AG08396 (cell line): Measurements from ENCODE around the gene INTS11.
A peak's percentile ranks its signal among the peaks of the same experiment; 100 is the strongest.
"Not testable (repeated sequence)": the region's sequence is repeated elsewhere in the genome, so short reads cannot be mapped to it uniquely, and the experiment has no call there.

Source experiments
- DNase-seq: peaks from one replicate; pipeline ENCODE4 v3.0.0; 2012; ENCODE audit warnings: low spot score, mixed read lengths

The INTS11 gene

GRCh38 chr1:1329304-1330210, 5.1 kb upstream of the INTS11 start:
- no peak for DNase-seq

DNA sequence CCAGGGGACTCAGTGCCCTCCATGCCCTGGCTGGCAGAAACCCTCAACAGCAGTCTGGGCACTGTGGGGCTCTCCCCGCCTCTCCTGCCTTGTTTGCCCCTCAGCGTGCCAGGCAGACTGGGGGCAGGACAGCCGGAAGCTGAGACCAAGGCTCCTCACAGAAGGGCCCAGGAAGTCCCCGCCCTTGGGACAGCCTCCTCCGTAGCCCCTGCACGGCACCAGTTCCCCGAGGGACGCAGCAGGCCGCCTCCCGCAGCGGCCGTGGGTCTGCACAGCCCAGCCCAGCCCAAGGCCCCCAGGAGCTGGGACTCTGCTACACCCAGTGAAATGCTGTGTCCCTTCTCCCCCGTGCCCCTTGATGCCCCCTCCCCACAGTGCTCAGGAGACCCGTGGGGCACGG, 3.8 kb upstream of the INTS11 start:
- no peak for DNase-seq

DNA sequence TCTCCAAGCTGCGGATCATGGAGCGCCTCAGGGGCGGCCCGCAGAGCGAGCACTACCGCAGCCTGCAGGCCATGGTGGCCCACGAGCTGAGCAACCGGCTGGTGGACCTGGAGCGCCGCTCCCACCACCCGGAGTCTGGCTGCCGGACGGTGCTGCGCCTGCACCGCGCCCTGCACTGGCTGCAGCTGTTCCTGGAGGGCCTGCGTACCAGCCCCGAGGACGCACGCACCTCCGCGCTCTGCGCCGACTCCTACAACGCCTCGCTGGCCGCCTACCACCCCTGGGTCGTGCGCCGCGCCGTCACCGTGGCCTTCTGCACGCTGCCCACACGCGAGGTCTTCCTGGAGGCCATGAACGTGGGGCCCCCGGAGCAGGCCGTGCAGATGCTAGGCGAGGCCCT, 2.8 kb upstream of the INTS11 start:
- no peak for DNase-seq

- DNase-seq, result no peak
Measured at GRCh38 chr1:1326075-1326605, 1.7 kb upstream of the INTS11 start.

DNA sequence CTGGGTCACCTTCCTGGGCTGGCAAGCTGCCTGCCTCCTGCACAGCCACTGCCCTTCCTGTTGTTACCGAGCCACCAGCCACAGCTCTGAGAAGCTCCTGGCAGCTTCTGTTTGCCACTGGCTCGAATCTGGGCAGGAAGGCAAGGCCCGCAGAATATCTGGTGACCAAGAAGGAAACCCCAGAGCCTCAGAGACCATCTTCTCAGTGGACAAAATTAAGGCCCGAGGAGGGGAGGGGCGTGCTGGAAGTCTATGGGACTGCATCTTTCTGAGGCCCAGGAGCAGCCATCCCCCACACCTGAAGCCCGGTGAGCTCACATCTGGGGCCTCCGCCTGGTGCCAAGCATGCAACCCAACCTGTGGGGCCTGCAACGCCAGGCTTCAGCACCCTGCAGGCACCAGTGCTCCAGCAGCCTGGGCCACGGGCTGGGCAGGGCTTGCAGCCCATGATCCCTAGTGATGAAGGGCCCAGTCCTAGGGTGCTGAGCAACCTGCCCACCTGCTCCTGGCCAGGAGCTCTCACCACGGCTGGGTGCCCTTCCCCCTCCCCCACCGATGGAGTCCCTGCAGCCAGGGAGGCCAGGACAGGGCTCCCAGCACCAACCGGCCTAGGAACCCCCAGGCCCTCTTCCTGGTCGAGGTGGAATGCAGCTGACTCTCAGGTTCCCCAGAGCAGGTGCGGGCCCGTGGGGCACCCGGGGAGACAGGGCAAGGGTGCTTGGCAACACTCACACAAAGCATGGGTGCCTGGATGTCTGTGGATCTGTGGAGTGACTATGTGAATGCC, 1.0 kb upstream of the INTS11 start:
- DNase-seq, result no peak

- DNase-seq, result peak; percentile 67
Measured at GRCh38 chr1:1324084-1324523, 356 bp downstream of the INTS11 start.

DNA sequence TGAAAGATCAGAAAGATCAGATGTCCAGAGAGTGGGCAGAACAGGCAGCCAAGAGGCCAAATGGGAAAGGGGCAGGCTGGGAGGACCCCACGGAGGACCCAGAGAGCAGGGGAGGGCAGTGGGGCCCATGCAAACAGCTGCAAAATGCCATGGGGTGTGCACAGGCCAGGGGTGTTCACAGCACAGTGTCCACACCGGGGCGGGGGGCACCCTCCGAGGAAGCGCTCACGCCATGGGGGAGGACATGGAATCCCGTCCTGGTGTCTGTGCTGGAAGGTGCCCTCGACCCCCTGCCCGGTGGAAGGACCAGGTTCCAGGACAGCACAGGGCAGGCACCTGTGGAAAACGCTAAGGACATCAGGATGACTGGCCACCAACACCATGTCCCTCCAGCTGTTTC, 1.5 kb downstream of the INTS11 start:
- DNase-seq, result no peak

DNA sequence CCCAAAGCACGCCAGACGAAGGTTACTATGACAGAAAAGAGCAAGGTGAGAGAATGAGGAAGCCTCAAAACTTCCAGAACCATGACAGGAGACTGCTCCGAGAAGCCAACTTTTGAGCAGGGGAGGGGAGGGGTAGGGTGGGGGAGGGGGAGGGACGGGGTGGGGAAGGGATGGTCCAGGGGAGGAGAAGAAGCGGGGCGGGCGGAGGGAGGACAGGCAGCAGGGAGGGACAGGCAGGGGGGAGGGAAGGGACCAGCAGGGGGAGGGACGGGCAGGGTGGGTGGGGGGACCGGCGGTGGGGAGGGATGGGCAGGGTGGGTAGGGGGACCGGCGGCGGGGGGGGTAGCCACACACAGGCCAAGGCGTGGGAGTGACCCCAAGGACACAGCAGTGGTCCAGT, 2.0 kb downstream of the INTS11 start:
- no peak for DNase-seq

DNA sequence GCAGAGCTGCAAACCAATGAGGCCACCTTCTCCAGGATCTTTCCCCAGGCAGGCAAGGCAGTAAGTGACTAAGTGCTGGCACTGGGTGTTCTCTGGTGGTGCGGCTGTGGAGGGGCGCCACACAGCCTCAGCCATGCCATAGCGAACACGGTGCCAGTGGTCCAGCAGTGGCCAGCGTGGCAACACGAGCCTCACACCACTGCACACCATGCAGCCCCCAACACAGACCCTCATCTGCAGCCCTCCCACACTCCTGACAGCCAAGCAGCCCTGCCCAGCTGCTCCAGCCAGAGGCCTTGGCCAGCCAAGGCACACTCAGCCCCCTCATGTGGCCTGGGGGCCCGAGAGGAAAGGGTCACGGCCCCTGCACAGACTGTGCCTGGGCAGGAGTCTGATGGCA, 3.0 kb downstream of the INTS11 start:
- DNase-seq, result no peak

DNA sequence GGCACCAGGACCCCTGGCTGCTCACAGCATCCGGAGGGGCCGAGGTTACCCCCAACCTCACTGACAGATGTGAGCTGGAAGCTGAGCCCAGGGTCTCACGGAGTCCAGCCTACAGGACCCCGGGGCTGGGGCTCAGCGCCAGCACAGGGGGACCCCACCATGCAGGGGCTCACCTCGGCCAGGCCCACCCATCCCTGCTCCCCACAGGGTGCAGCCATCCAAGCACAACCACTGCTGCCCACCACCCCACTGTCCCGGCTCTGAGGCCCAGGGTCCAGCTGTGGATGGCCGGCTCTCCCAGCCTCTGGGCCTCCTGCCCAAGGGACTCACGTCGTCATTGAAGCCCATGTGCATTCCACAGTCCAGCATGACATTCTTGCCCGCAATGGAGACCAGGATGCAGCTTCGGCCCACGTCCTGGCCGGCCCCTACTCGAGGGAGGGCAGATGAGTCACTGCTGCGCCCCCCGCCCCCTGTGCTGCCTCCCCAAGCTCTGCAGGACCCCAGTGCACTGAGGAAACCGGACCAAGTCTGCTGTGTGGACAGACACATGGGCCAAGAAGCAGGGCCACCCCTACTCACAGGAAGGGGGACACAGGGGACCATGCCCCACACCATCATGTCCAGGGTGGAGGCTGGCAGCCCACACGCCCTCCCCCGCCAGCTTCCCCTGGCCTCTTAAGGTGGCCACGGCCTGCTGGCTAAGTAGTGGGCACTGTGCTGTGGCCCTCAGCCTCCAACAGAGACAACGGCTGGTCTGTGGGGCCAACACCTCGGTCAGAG, 3.6 kb downstream of the INTS11 start:
- DNase-seq, result peak; percentile 66

- DNase-seq, result no peak
Measured at GRCh38 chr1:1319646-1319941, 4.9 kb downstream of the INTS11 start.

DNA sequence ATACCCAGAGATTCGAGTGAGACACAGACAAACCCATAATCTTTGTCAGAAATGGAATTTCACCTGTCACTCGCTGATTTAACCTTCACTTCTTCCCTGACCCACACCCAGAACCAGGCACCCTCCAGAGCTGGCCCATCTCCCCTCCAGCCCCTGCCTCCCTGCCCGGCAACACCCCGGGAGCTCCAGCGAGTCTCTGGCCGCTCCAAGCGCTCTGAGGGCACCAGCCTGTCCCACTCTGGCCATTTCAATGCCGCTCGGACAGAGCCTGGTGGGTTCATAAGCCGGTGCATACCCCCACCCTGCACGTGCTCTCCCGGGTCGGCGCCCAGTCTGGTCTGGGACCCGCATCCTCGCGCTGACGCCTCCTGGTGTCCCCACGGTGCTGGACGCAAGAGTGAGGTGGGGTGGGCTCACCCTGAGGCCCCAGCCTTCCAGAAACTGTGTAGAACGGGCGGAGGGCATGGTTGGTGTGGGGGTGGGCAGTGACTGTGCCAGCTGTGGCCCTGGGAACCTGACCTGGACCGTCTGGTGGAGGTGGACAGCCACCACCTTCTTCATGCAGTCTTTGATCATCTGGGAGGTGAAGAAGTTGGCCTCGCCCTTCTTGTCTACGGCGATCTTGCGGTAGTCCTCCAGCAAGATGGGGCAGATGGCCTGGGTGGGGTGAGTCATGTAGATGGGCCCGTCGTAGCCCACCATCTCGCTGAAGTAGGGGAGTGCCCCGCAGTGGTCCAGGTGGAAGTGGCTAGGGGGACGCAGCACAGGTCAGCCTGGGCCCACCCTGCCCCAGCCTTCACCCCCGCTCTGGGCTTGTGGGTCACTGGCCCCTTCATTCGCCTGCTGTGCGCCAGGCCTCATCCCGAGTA, 5.4 kb downstream of the INTS11 start:
- no peak for DNase-seq

- DNase-seq, result peak; percentile 76
Measured at GRCh38 chr1:1318131-1318652, 6.3 kb downstream of the INTS11 start.

- no peak for DNase-seq
Measured at GRCh38 chr1:1317420-1317819, 7.0 kb downstream of the INTS11 start.

GRCh38 chr1:1316199-1316598, 8.3 kb downstream of the INTS11 start:
- not testable (repeated sequence) for DNase-seq

GRCh38 chr1:1315435-1315954, 9.0 kb downstream of the INTS11 start:
- no peak for DNase-seq

- no peak for DNase-seq
Measured at GRCh38 chr1:1314678-1315335, 9.7 kb downstream of the INTS11 start.

- DNase-seq, result no peak
Measured at GRCh38 chr1:1314237-1314586, 10.2 kb downstream of the INTS11 start.

GRCh38 chr1:1313500-1314236, 10.8 kb downstream of the INTS11 start:
- DNase-seq, result no peak
